NCI-H2227 (cell line): ENCODE measurements around the gene ST6GALNAC1.
A peak's percentile ranks its signal among the peaks of the same experiment; 100 is the strongest.

ENCODE experiments used
- DNase-seq: peaks from one replicate; lab custom pipeline; 2025; ENCODE audit not compliant: unreplicated experiment; lab: John Stamatoyannopoulos, UW

Gene ST6GALNAC1

GRCh38 chr17:76677406-76677805 is 33.8 kb upstream of the ST6GALNAC1 start:
- DNase-seq: no peak

GRCh38 chr17:76676629-76677028 is 33.1 kb upstream of the ST6GALNAC1 start:
- no peak for DNase-seq

GRCh38 chr17:76675648-76676047 is 32.1 kb upstream of the ST6GALNAC1 start:
- no peak for DNase-seq

- DNase-seq: no peak
Observed at GRCh38 chr17:76674600-76674999, 31.0 kb upstream of the ST6GALNAC1 start.

- no peak for DNase-seq
Observed at GRCh38 chr17:76673729-76674128, 30.2 kb upstream of the ST6GALNAC1 start.

GRCh38 chr17:76672892-76673291 is 29.3 kb upstream of the ST6GALNAC1 start:
- DNase-seq: no peak

GRCh38 chr17:76672270-76672851 is 28.8 kb upstream of the ST6GALNAC1 start:
- DNase-seq: peak; percentile 44

GRCh38 chr17:76671912-76672262 is 28.3 kb upstream of the ST6GALNAC1 start:
- no peak for DNase-seq

GRCh38 chr17:76671123-76671911 is 27.8 kb upstream of the ST6GALNAC1 start:
- DNase-seq: peak; percentile 100

GRCh38 chr17:76670718-76671122 is 27.2 kb upstream of the ST6GALNAC1 start:
- DNase-seq: no peak

- no peak for DNase-seq
Observed at GRCh38 chr17:76670020-76670717, 26.6 kb upstream of the ST6GALNAC1 start.

GRCh38 chr17:76667786-76668453 is 24.4 kb upstream of the ST6GALNAC1 start:
- DNase-seq: no peak

GRCh38 chr17:76667491-76667755 is 23.9 kb upstream of the ST6GALNAC1 start:
- no peak for DNase-seq

- no peak for DNase-seq
Observed at GRCh38 chr17:76660656-76661042, 17.1 kb upstream of the ST6GALNAC1 start.

- peak; percentile 80 for DNase-seq
Observed at GRCh38 chr17:76659928-76660655, 16.5 kb upstream of the ST6GALNAC1 start.

- DNase-seq: no peak
Observed at GRCh38 chr17:76658242-76658662, 14.7 kb upstream of the ST6GALNAC1 start.

- DNase-seq: peak; percentile 71
Observed at GRCh38 chr17:76657505-76658241, 14.1 kb upstream of the ST6GALNAC1 start.

- DNase-seq: no peak
Observed at GRCh38 chr17:76654408-76654807, 10.9 kb upstream of the ST6GALNAC1 start.

GRCh38 chr17:76650504-76650903 is 6.9 kb upstream of the ST6GALNAC1 start:
- no peak for DNase-seq

GRCh38 chr17:76646712-76647111 is 3.2 kb upstream of the ST6GALNAC1 start:
- no peak for DNase-seq
